Right lobe of liver (tissue), 6 donors: ENCODE measurements around the gene ALPG. TPM values are rescaled to one million over a fixed set of nuclear protein-coding genes. Genes with fewer than 3 reads are reported as not detected.
"Not testable (repeated sequence)": the region's sequence is repeated elsewhere in the genome, so short reads cannot be mapped to it uniquely, and the experiment has no call there.

Experiments used
- ATAC-seq, 4 donors: fragments of 200-7000 bp; cut with Tn5 transposase; one replicate each; pipeline ENCODE4 v1.9.1; 2020; ENCODE audit warnings: mild to moderate bottlenecking in 4 of 4, moderate library complexity in 4 of 4
- DNase-seq, 3 donors: peaks; one replicate each; pipeline ENCODE4 v3.0.0-alpha.2; 2020
- H3K27ac ChIP-seq, 3 donors: fragments of 200-600 bp; one replicate each; pipeline ENCODE4 v1.8.0; 2022
- H3K27me3 ChIP-seq, 2 donors: fragments of 200-600 bp; one replicate each; pipeline ENCODE4 v1.8.0; 2022
- H3K36me3 ChIP-seq, 4 donors: fragments of 200-600 bp; sonication (generic) in 1 of 4; one replicate each; pipeline versions ENCODE4 v1.5.1 to v1.8.0; 2017 to 2022; ENCODE audit warnings: control low read depth in 1 of 4
- H3K4me1 ChIP-seq, 4 donors: fragments of 200-600 bp; sonication (generic) in 1 of 4; one replicate each; pipeline versions ENCODE4 v1.5.1 to v1.8.0; 2017 to 2022; ENCODE audit warnings: control low read depth in 1 of 4
- H3K4me3 ChIP-seq, 3 donors: fragments of 200-600 bp; one replicate each; pipeline ENCODE4 v1.8.0; 2022
- H3K9me3 ChIP-seq, 4 donors: fragments of 200-600 bp; sonication (generic) in 1 of 4; one replicate each; pipeline versions ENCODE4 v1.5.1 to v1.8.0; 2017 to 2022; ENCODE audit warnings: control low read depth in 1 of 4
- POLR2A ChIP-seq: fragments of 450-650 bp; IDR thresholded peaks from one replicate; pipeline ENCODE4 v1.6.1; 2017; ENCODE audit warnings: antibody characterized with exemption, mild to moderate bottlenecking
- WGBS: methylation state at CpG from one replicate; pipeline ENCODE4 v1.1.6; 2018; ENCODE audit warnings: low coverage, low lambda C conversion rate; ENCODE audit not compliant: insufficient coverage; ENCODE audit errors: missing lambda C conversion rate; 5-methylcytosine and 5-hydroxymethylcytosine counted together
- intact Hi-C, 2 donors: fragments of 100-400 bp; cut with DNase I; formaldehyde crosslinking; loops; one replicate each; pipeline versions ENCODE4 v1.11.2 to v1.14.1; 2022
- long read RNA-seq: library from polyadenylated mRNA; unstranded; transcript quantifications from one replicate; pipeline ENCODE4 v2.0.0, GENCODE V29; 2019
- total RNA-seq, 6 experiments: library from RNA; depleted of rRNA in 2 of 6; stranded (reverse); fragments of >200 nt in 2 of 6; fragmentation: NEBNext Ultra II Directional in 3 of 6; extraction: Animal tissue kit (Norgen Biotek cat#: 25700) in 3 of 6; gene quantifications; one replicate each; pipeline versions ENCODE4 v1.1.0 to v1.2.4, GENCODE V29; 2016 to 2023
- TF ChIP-seq, protein P1 (sequence below), 4 donors: fragments of 200-600 bp in 3 of 4; fragments of 450-650 bp in 1 of 4; IDR thresholded peaks; one replicate each; pipeline versions ENCODE4 v1.5.1 to v1.8.0; 2016 to 2022; ENCODE audit warnings: antibody characterized with exemption in 4 of 4, mild to moderate bottlenecking in 2 of 4
- donor health status: DM: no; HTN: yes; CAD: no.
- donor health status: DM: no; HTN: no; CAD: no.
- donor health status: DM: no; HTN: no; CAD: no.
- donor health status: DM: no; HTN: yes; CAD: no.
- donor health status: DM: no; HTN: yes; CAD: no.

ALPG gene
- not detected for total RNA-seq
- long read RNA-seq: 0 reads

GRCh38 chr2:232406556-232407310 is at the start of gene ALPG:
TSS of gene ALPG (plus strand) at chr2:232406844. CDS start at chr2:232406895, 51 bp downstream.
- intact Hi-C loops: no loop called here
- H3K36me3 ChIP-seq: no peaks in the 10 kb centered on the region
- TF ChIP-seq POLR2A: no peak
- TF ChIP-seq, protein P1, sequence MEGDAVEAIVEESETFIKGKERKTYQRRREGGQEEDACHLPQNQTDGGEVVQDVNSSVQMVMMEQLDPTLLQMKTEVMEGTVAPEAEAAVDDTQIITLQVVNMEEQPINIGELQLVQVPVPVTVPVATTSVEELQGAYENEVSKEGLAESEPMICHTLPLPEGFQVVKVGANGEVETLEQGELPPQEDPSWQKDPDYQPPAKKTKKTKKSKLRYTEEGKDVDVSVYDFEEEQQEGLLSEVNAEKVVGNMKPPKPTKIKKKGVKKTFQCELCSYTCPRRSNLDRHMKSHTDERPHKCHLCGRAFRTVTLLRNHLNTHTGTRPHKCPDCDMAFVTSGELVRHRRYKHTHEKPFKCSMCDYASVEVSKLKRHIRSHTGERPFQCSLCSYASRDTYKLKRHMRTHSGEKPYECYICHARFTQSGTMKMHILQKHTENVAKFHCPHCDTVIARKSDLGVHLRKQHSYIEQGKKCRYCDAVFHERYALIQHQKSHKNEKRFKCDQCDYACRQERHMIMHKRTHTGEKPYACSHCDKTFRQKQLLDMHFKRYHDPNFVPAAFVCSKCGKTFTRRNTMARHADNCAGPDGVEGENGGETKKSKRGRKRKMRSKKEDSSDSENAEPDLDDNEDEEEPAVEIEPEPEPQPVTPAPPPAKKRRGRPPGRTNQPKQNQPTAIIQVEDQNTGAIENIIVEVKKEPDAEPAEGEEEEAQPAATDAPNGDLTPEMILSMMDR (IDR thresholded peaks at IDR 0.05): no peak
- no peaks in the 10 kb centered on the region for H3K9me3 ChIP-seq
- H3K4me1 ChIP-seq: no peaks in the 10 kb centered on the region
- H3K27ac ChIP-seq: no peak within 1 kb of the TSS
- 80% methylated on average over 1 of the region's 17 CpGs for WGBS
- no peak within 1 kb of the TSS for H3K4me3 ChIP-seq
- no peak for DNase-seq
- no peak for ATAC-seq
- H3K27me3 ChIP-seq: no peaks in the 10 kb centered on the region

GRCh38 chr2:232361646-232362045 is 45.0 kb upstream of the ALPG start:
- no peaks in the 10 kb centered on the region for H3K36me3 ChIP-seq
- DNase-seq (no peak), ATAC-seq (no peak)
- intact Hi-C loops: no loop called here
- no peak overlapping the region for H3K27ac ChIP-seq
- no peak overlapping the region for H3K4me3 ChIP-seq
- H3K27me3 ChIP-seq: no peaks in the 10 kb centered on the region
- H3K4me1 ChIP-seq: no peaks in the 10 kb centered on the region
- TF ChIP-seq, protein P1 (IDR thresholded peaks at IDR 0.05): no peak
- TF ChIP-seq POLR2A: no peak
- no peaks in the 10 kb centered on the region for H3K9me3 ChIP-seq
- WGBS: 85% methylated on average over 5 of the region's 5 CpGs

GRCh38 chr2:232362174-232362900 is 44.3 kb upstream of the ALPG start:
- no peak for DNase-seq

DNA sequence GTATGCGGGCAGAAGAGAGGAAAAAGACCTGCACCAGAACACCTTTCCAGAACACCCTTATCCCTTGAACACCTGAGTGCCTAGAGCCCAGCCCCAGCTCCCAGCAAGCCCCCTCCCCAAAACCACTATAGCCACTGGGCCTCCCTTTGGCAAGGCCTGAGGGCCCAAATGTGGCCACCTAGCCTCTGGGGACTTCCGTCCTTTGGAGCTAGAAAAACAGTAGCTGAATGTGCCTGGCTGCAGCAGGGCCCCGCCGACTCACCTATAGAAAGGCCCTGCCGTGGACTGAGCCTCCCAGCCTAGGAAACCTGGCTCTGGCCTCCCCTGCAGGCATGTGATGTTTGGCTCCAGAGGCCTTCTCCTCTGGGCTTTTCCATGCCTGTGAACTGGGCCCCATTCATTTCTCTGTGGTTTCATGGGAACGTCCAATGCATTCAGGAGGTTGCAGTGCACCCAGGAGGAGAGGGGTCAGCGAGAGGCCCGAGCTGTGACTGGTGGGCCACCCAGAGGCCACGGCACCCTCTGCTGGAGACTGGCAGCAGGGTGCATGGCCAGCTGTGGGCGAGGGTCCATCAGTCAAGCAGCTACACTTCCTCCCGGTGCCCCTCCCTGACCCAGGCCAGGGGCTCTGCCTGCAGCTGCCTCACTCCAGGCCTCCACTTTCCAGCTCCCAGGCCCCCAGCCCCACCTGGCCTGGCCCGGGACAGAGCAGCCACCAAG is 43.4 kb upstream of the ALPG start:
- H3K4me1 ChIP-seq, H3K4me3 ChIP-seq, H3K36me3 ChIP-seq, intact Hi-C loops, H3K27me3 ChIP-seq, H3K9me3 ChIP-seq, H3K27ac ChIP-seq: not testable (repeated sequence)
- no CpG with 5 or more reads among the region's 12 CpGs for WGBS
- peak in 2 of 3 donors; percentile 33 to 39 for DNase-seq
- ATAC-seq: peak in 2 of 4 donors; percentile 11 to 35

More at GRCh38 chr2:232362174-232362900, 44.3 kb upstream of the ALPG start:
- intact Hi-C loops: no loop called here
- no peaks in the 10 kb centered on the region for H3K4me1 ChIP-seq
- no peaks in the 10 kb centered on the region for H3K27me3 ChIP-seq
- H3K27ac ChIP-seq: no peak overlapping the region
- no peak for TF ChIP-seq POLR2A
- TF ChIP-seq, protein P1 (IDR thresholded peaks at IDR 0.05): no peak
- 67% methylated on average over 6 of the region's 8 CpGs for WGBS
- H3K36me3 ChIP-seq: no peaks in the 10 kb centered on the region
- H3K9me3 ChIP-seq: no peaks in the 10 kb centered on the region
- H3K4me3 ChIP-seq: no peak overlapping the region
- no peak for ATAC-seq
